B cell (primary cell): ENCODE measurements around the gene LRRC26. TPM values are rescaled to one million over a fixed set of nuclear protein-coding genes. Genes with fewer than 3 reads are reported as not detected.

Source experiments
- ATAC-seq: fragments of 200-7000 bp; cut with Tn5 transposase; one replicate; pipeline ENCODE4 v1.10.0; 2021; ENCODE audit warnings: low read depth, mild to moderate bottlenecking, moderate number of reproducible peaks, moderate library complexity
- CTCF ChIA-PET: fragments of 350-600 bp; sonication (Branson Sonifier 250); formaldehyde crosslinking; loops from one replicate; lab custom pipeline; 2021; ENCODE audit warnings: antibody characterized with exemption, inconsistent platforms; lab: Charles Lee
- POLR2A ChIA-PET: fragments of 350-600 bp; sonication (Branson Sonifier 250); formaldehyde crosslinking; loops from one replicate; lab custom pipeline; 2021; ENCODE audit warnings: antibody characterized with exemption; lab: Charles Lee
- DNase-seq: peaks from one replicate; pipeline ENCODE4 v3.0.0; 2013
- H2AFZ ChIP-seq: 2 replicates; pipeline ENCODE4 v1.6.1; 2012; ENCODE audit warnings: mild to moderate bottlenecking, low read depth, low read length; ENCODE audit not compliant: insufficient read depth, poor library complexity, severe bottlenecking
- H3K27ac ChIP-seq, 2 donors: 1 replicate in 1 of 2; 2 replicates in 1 of 2; pipeline ENCODE4 v1.5.1; 2012 to 2013; ENCODE audit warnings: low read length in 2 of 2, mild to moderate bottlenecking in 2 of 2, moderate library complexity in 1 of 2
- H3K27me3 ChIP-seq, 4 experiments: fragments of 200-600 bp in 1 of 4; sonication (generic) in 1 of 4; replicated peaks in 1 of 4; 1 replicate in 2 of 4; 2 replicates in 2 of 4; pipeline versions ENCODE4 v1.6.1 to v1.7.0; 2013 to 2016; ENCODE audit warnings: low read length in 3 of 4, mild to moderate bottlenecking in 2 of 4, mixed read lengths in 1 of 4, moderate library complexity in 1 of 4; ENCODE audit not compliant: insufficient read depth in 4 of 4, control insufficient read depth in 3 of 4; ENCODE audit errors: control extremely low read depth in 1 of 4
- H3K36me3 ChIP-seq, 2 experiments: replicated peaks in 1 of 2; 1 replicate in 1 of 2; 2 replicates in 1 of 2; pipeline versions ENCODE4 v1.6.1 to v1.7.1; 2013; ENCODE audit warnings: low read length in 1 of 2; ENCODE audit not compliant: insufficient read depth in 2 of 2, control insufficient read depth in 1 of 2; ENCODE audit errors: control extremely low read depth in 1 of 2, extremely low read depth in 1 of 2
- H3K4me1 ChIP-seq, 2 donors: fragments of 200-600 bp in 1 of 2; sonication (generic) in 1 of 2; 1 replicate in 1 of 2; 2 replicates in 1 of 2; pipeline versions ENCODE4 v1.5.1 to v1.6.1; 2013 to 2017; ENCODE audit warnings: low read length in 2 of 2; ENCODE audit not compliant: control insufficient read depth in 2 of 2, insufficient read depth in 2 of 2
- H3K4me2 ChIP-seq: replicated peaks from 2 replicates; pipeline ENCODE3; 2012; ENCODE audit warnings: mild to moderate bottlenecking, low read depth, low read length; ENCODE audit not compliant: poor library complexity, severe bottlenecking
- H3K4me3 ChIP-seq, 5 experiments: fragments of 200-600 bp in 1 of 5; sonication (generic) in 1 of 5; 1 replicate in 3 of 5; 2 replicates in 2 of 5; pipeline versions ENCODE4 v1.5.1 to v1.7.0; 2011 to 2016; ENCODE audit warnings: low read length in 4 of 5, mild to moderate bottlenecking in 4 of 5, low read depth in 2 of 5, control low read depth in 1 of 5, moderate library complexity in 1 of 5; ENCODE audit not compliant: insufficient read depth in 1 of 5; ENCODE audit errors: control extremely low read depth in 1 of 5, extremely low read depth in 1 of 5
- H3K79me2 ChIP-seq: fragments of 200-600 bp; sonication (generic); one replicate; pipeline ENCODE4 v1.6.0; 2016; ENCODE audit warnings: low read length; ENCODE audit not compliant: control insufficient read depth, insufficient read depth
- H3K9ac ChIP-seq: fragments of 200-600 bp; sonication (generic); 2 replicates; pipeline ENCODE4 v1.6.1; 2017; ENCODE audit warnings: mild to moderate bottlenecking, low read length, moderate library complexity
- H3K9me3 ChIP-seq, 3 donors: one replicate each; pipeline versions ENCODE4 v1.6.1 to v1.7.1; 2013; ENCODE audit warnings: low read length in 2 of 3; ENCODE audit not compliant: control insufficient read depth in 2 of 3, insufficient read depth in 1 of 3; ENCODE audit errors: control extremely low read depth in 1 of 3
- H4K20me1 ChIP-seq: 2 replicates; pipeline ENCODE4 v1.6.0; 2012; ENCODE audit warnings: mild to moderate bottlenecking, low read length; ENCODE audit not compliant: insufficient read depth, control insufficient read depth, poor library complexity, severe bottlenecking
- H3K27ac Mint-ChIP-seq: one replicate; pipeline ENCODE4 v1.8.0; 2021; ENCODE audit warnings: mixed read lengths
- H3K27me3 Mint-ChIP-seq: one replicate; pipeline ENCODE4 v1.8.0; 2021; ENCODE audit warnings: mixed read lengths
- H3K4me1 Mint-ChIP-seq: one replicate; pipeline ENCODE4 v1.8.0; 2021; ENCODE audit warnings: mixed read lengths
- H3K4me3 Mint-ChIP-seq: one replicate; pipeline ENCODE4 v1.8.0; 2021; ENCODE audit warnings: mixed read lengths
- H3K9me3 Mint-ChIP-seq: one replicate; pipeline ENCODE4 v1.8.0; 2022; ENCODE audit warnings: mixed read lengths; ENCODE audit not compliant: insufficient read depth
- EZH2 ChIP-seq: IDR thresholded peaks from 2 replicates; pipeline ENCODE4 v1.6.1; 2012; ENCODE audit warnings: borderline replicate concordance, low read depth, mild to moderate bottlenecking, moderate library complexity, low read length; ENCODE audit not compliant: insufficient read depth, poor library complexity, severe bottlenecking
- WGBS: methylation state at CpG from one replicate; pipeline ENCODE4 v1.1.5; 2013; ENCODE audit warnings: missing lambda C conversion rate; ENCODE audit not compliant: insufficient coverage; 5-methylcytosine and 5-hydroxymethylcytosine counted together
- intact Hi-C: fragments of 100-400 bp; cut with micrococcal nuclease; formaldehyde crosslinking; loops from one replicate; pipeline ENCODE4 v1.10.0; 2022
- polyA plus RNA-seq: library from polyadenylated mRNA; depleted of rRNA; stranded (reverse); fragments of >200 nt; gene quantifications from 2 replicates; pipeline ENCODE4 v1.2.3, GENCODE V29; 2012
- total RNA-seq, 2 donors: library from RNA; stranded (reverse); fragments of 120-200 nt in 1 of 2; gene quantifications; 1 replicate in 1 of 2; 2 replicates in 1 of 2; pipeline versions ENCODE4 v1.2.3 to v1.2.4, GENCODE V29; 2013 to 2022
- TF ChIP-seq, protein P1 (sequence below): fragments of 200-600 bp; IDR thresholded peaks from one replicate; pipeline ENCODE4 v1.8.0; 2022; ENCODE audit warnings: antibody characterized with exemption, mild to moderate bottlenecking

LRRC26 gene
- total and polyA plus RNA-seq, 2 donors (not counting 1 experiment from before 2014, with no cell fraction given) = not detected

DNA sequence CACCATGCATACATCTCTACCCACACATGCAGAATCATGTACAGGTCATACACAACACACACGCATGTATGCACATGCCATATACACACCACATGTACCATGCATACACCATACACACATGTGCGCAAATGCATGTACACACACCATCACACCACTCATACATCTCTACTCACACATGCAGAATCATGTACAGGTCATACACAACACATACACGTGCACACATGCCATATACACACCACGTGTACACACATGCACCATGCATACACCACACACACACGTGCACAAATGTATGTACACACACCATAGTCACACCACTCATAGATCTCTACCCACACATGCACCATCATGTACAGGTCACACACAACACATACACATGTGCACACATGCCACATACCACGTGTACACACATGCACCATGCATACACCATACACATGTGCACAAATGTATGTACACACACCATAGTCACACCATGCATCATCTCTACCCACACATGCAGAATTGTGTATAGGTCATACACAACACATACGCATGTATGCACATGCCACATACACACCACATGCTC, 16.9 kb downstream of the LRRC26 start:
- H2AFZ ChIP-seq = no peak overlapping the region
- POLR2A ChIA-PET = no interaction called here
- no peak overlapping the region for H3K4me2 ChIP-seq
- H3K36me3 ChIP-seq = no peaks in the 10 kb centered on the region
- peaks cover 0 to 45% (median 0%) of the 10 kb centered on the region in 3 donors for H3K9me3 ChIP-seq
- intact Hi-C loops = no loop called here
- H3K27me3 ChIP-seq = peaks cover 0 to 29% (median 12%) of the 10 kb centered on the region in 4 experiments
- H3K4me1 ChIP-seq = peaks cover 13 to 26% of the 10 kb centered on the region in 2 donors
- H3K27ac ChIP-seq = no peak overlapping the region
- H4K20me1 ChIP-seq = no peaks in the 10 kb centered on the region
- H3K4me3 ChIP-seq = no peak overlapping the region
- no peak for TF ChIP-seq EZH2
- TF ChIP-seq, protein P1, sequence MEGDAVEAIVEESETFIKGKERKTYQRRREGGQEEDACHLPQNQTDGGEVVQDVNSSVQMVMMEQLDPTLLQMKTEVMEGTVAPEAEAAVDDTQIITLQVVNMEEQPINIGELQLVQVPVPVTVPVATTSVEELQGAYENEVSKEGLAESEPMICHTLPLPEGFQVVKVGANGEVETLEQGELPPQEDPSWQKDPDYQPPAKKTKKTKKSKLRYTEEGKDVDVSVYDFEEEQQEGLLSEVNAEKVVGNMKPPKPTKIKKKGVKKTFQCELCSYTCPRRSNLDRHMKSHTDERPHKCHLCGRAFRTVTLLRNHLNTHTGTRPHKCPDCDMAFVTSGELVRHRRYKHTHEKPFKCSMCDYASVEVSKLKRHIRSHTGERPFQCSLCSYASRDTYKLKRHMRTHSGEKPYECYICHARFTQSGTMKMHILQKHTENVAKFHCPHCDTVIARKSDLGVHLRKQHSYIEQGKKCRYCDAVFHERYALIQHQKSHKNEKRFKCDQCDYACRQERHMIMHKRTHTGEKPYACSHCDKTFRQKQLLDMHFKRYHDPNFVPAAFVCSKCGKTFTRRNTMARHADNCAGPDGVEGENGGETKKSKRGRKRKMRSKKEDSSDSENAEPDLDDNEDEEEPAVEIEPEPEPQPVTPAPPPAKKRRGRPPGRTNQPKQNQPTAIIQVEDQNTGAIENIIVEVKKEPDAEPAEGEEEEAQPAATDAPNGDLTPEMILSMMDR = no peak
- DNase-seq (no peak), ATAC-seq (no peak)
- 89% methylated on average over 7 of the region's 7 CpGs for whole genome bisulfite sequencing
- H3K9ac ChIP-seq = no peak overlapping the region
- peaks cover 23% of the 10 kb centered on the region for H3K27me3 Mint-ChIP-seq
- no peak overlapping the region for H3K27ac Mint-ChIP-seq
- H3K4me1 Mint-ChIP-seq = peaks cover 22% of the 10 kb centered on the region
- H3K79me2 ChIP-seq = no peaks in the 10 kb centered on the region
- no peaks in the 10 kb centered on the region for H3K9me3 Mint-ChIP-seq
- CTCF ChIA-PET = no interaction called here
- H3K4me3 Mint-ChIP-seq = no peak overlapping the region

DNA sequence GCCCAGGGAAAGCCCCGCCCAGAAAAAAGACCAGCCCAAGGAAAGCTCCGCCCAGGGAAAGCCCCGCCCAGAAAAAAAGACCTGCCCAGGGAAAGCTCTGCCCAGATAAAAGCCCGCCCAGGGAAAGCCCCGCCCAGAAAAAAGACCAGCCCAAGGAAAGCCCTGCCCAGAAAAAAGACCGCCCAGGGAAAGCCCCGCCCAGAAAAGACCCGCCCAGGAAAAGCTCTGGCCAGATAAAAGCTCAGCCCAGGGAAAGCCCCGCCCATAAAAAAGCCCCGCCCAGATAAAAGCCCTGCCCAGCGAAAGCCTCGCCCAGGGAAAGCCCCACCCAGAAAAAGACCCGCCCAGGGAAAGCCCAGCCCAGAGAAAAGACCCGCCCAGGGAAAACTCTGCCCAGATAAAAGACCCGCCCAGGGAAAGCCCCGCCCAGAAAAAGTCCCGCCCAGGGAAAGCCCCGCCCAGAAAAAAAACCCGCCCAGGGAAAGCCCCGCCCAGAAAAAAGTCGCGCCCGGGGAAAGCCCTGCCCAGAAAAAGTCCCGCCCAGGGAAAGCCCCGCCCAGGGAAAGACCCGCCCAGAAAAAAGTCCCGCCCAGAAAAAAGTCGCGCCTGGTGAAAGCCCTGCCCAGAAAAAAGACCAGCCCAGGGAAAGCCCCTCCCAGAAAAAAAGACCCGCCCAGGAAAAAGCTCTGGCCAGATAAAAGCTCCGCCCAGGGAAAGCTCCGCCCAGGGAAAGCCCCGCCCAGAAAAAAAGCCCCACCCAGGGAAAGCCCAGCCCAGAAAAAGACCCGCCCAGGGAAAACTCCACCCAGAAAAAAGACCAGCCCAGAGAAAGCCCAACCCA, 19.0 kb downstream of the LRRC26 start:
- Mint-ChIP-seq H3K27me3 (peaks cover 17% of the 10 kb centered on the region), H3K4me1 (peaks cover 9% of the 10 kb centered on the region), H3K4me3 (no peak overlapping the region), H3K9me3 (no peaks in the 10 kb centered on the region), H3K27ac (peak overlapping the region; percentile 61)
- Histone ChIP-seq H3K4me3 (no peak overlapping the region), H3K4me1 (peaks cover 0 to 13% of the 10 kb centered on the region in 2 donors), H2AFZ (no peak overlapping the region), H3K79me2 (no peaks in the 10 kb centered on the region), H3K36me3 (no peaks in the 10 kb centered on the region), H4K20me1 (no peaks in the 10 kb centered on the region), H3K9me3 (peaks cover 0 to 25% (median 0%) of the 10 kb centered on the region in 3 donors), H3K4me2 (peak overlapping the region; percentile 33), H3K27me3 (peaks cover 0 to 21% (median under 1%) of the 10 kb centered on the region in 4 experiments), H3K9ac (no peak overlapping the region), H3K27ac (peak overlapping the region; percentile 11 to 84)
- TF ChIP-seq, protein P1 = no peak
- TF ChIP-seq EZH2 = no peak
- DNase-seq (peak; percentile 77), ATAC-seq (peak; percentile 55)
- WGBS = 22% methylated on average over 25 of the region's 34 CpGs
- intact Hi-C loops = no loop called here
- ChIA-PET POLR2A (interaction anchor here (0.6 to 1.2 kb wide), 7 partner anchors 19 to 431 kb away, joined by 3 to 15 read pairs (median 4); partner anchors contain the start of genes LRRC26 and UAP1L1), CTCF (no interaction called here)
